Measurements from ENCODE around the gene BICC1. TPM values are rescaled to one million over a fixed set of nuclear protein-coding genes. Genes with fewer than 3 reads are reported as not detected.

BICC1 gene
- total RNA-seq, 2 experiments from 2014 or later: 0.14 TPM; not detected in 1

GRCh38 chr10:58667658-58668310, 155.1 kb downstream of the BICC1 start:
- Mint-ChIP-seq H3K27me3 (no peaks in the 10 kb centered on the region), H3K27ac (no peak overlapping the region), H3K36me3 (no peaks in the 10 kb centered on the region), H3K4me3 (no peak overlapping the region), H3K4me1 (peaks cover 7% of the 10 kb centered on the region), H3K9me3 (ENCODE audit: low read depth) (peaks cover 13% of the 10 kb centered on the region)
- no peak for ATAC-seq
- CTCF ChIA-PET: interaction anchor here (1.6 kb wide), 1 partner anchor 137 kb away, joined by 4 read pairs; no protein-coding TSS in a partner anchor
- DNase-seq: no peak

GRCh38 chr10:58672845-58673244, 160.2 kb downstream of the BICC1 start:
- Mint-ChIP-seq H3K4me3 (no peak overlapping the region), H3K27ac (no peak overlapping the region), H3K9me3 (ENCODE audit: low read depth) (peaks cover 3% of the 10 kb centered on the region), H3K36me3 (no peaks in the 10 kb centered on the region), H3K27me3 (no peaks in the 10 kb centered on the region), H3K4me1 (no peaks in the 10 kb centered on the region)
- DNase-seq: no peak
- CTCF ChIA-PET: no interaction called here
- no peak for ATAC-seq

DNA sequence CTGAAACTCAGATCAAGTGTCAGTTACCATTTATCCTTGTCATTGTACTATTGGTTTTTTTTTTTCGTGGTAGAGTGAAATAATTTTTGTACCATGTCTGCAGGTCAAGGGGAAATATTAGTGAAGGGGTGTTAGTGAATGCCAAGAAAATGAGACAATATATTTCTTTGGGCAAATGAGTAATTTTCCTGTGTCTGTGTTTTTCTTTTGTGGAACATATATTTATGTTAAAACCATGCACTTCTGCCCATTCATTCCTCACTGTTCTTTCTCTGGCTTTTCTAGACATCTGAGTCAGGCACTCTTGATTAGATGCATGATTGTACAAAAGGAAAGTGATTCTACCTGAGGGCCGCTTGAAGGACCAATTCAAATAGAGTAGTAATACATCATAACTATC, 161.6 kb downstream of the BICC1 start:
- DNase-seq: no peak
- CTCF ChIA-PET: no interaction called here
- ATAC-seq: no peak
- H3K27ac Mint-ChIP-seq: no peak overlapping the region
- peaks cover 3% of the 10 kb centered on the region for H3K9me3 Mint-ChIP-seq (ENCODE audit: low read depth)
- no peak overlapping the region for H3K4me3 Mint-ChIP-seq
- no peaks in the 10 kb centered on the region for H3K36me3 Mint-ChIP-seq
- H3K4me1 Mint-ChIP-seq: no peaks in the 10 kb centered on the region
- no peaks in the 10 kb centered on the region for H3K27me3 Mint-ChIP-seq

- Mint-ChIP-seq H3K4me3 (no peak overlapping the region), H3K9me3 (ENCODE audit: low read depth) (peaks cover 3% of the 10 kb centered on the region), H3K27me3 (no peaks in the 10 kb centered on the region), H3K4me1 (no peaks in the 10 kb centered on the region), H3K36me3 (no peaks in the 10 kb centered on the region), H3K27ac (no peak overlapping the region)
- ATAC-seq (no peak), DNase-seq (no peak)
- CTCF ChIA-PET: no interaction called here
Measured at GRCh38 chr10:58675321-58675720, 162.6 kb downstream of the BICC1 start.

- H3K9me3 Mint-ChIP-seq (ENCODE audit: low read depth): peaks cover 7% of the 10 kb centered on the region
- ATAC-seq (no peak), DNase-seq (no peak)
- CTCF ChIA-PET: no interaction called here
- H3K27ac Mint-ChIP-seq: no peak overlapping the region
- H3K4me3 Mint-ChIP-seq: no peak overlapping the region
- H3K36me3 Mint-ChIP-seq: no peaks in the 10 kb centered on the region
- no peaks in the 10 kb centered on the region for H3K27me3 Mint-ChIP-seq
- no peaks in the 10 kb centered on the region for H3K4me1 Mint-ChIP-seq
Measured at GRCh38 chr10:58691528-58691927, 178.9 kb downstream of the BICC1 start.

- no peaks in the 10 kb centered on the region for H3K36me3 Mint-ChIP-seq
- H3K4me1 Mint-ChIP-seq: no peaks in the 10 kb centered on the region
- H3K9me3 Mint-ChIP-seq (ENCODE audit: low read depth): peaks cover 7% of the 10 kb centered on the region
- ATAC-seq: no peak
- DNase-seq: no peak
- H3K4me3 Mint-ChIP-seq: no peak overlapping the region
- CTCF ChIA-PET: no interaction called here
- H3K27me3 Mint-ChIP-seq: no peaks in the 10 kb centered on the region
- no peak overlapping the region for H3K27ac Mint-ChIP-seq
Measured at GRCh38 chr10:58693919-58694318, 181.2 kb downstream of the BICC1 start.

GRCh38 chr10:58695022-58695421, 182.3 kb downstream of the BICC1 start:
- no peaks in the 10 kb centered on the region for H3K36me3 Mint-ChIP-seq
- no peak overlapping the region for H3K27ac Mint-ChIP-seq
- no peak for DNase-seq
- no peak overlapping the region for H3K4me3 Mint-ChIP-seq
- H3K4me1 Mint-ChIP-seq: no peaks in the 10 kb centered on the region
- peaks cover 7% of the 10 kb centered on the region for H3K9me3 Mint-ChIP-seq (ENCODE audit: low read depth)
- H3K27me3 Mint-ChIP-seq: no peaks in the 10 kb centered on the region
- CTCF ChIA-PET: no interaction called here
- ATAC-seq: no peak

DNA sequence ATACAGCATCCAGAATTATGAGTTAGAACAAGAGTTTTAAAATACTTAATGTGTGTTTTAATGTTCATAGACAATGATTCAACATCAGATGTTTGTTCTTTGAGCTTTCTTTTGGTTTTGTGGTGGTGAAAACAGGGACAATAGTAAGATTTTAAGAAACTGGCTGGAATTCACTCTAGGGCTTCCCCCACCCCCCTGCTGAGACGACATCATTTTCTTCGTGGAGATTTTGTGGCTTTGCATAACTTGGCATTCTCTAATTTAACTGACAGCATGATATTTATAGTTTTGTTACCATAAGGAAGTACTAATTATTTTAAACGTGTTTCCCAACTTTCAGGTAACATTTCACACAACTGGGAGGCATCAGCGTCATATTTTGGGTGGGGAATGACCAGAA, 184.1 kb downstream of the BICC1 start:
- Mint-ChIP-seq H3K9me3 (ENCODE audit: low read depth) (peaks cover 5% of the 10 kb centered on the region), H3K36me3 (no peaks in the 10 kb centered on the region), H3K27me3 (no peaks in the 10 kb centered on the region), H3K4me1 (no peaks in the 10 kb centered on the region), H3K27ac (no peak overlapping the region), H3K4me3 (no peak overlapping the region)
- no peak for DNase-seq
- no peak for ATAC-seq
- CTCF ChIA-PET: no interaction called here

DNA sequence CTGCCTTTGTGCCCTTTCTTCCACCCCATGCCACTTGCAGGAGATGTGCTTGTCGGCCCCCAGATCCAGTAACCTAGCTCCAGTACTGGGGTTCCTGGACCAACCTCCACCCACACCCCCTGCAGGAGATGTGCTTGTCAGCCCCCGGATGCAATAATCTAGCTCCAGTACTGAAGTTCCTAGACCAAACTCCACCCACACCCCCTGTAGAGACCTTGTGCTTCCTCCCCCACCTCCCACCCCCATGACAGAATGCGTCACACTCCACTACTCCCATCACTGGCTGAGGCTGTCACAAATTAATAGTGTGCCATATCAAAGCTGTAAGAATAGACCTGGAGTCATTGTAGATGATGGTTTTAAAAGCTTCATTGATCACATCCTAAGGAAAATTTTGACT, 185.0 kb downstream of the BICC1 start:
- Mint-ChIP-seq H3K4me3 (no peak overlapping the region), H3K27me3 (no peaks in the 10 kb centered on the region), H3K9me3 (ENCODE audit: low read depth) (peaks cover 2% of the 10 kb centered on the region), H3K36me3 (no peaks in the 10 kb centered on the region), H3K4me1 (no peaks in the 10 kb centered on the region), H3K27ac (no peak overlapping the region)
- CTCF ChIA-PET: no interaction called here
- DNase-seq: no peak
- ATAC-seq: no peak

DNA sequence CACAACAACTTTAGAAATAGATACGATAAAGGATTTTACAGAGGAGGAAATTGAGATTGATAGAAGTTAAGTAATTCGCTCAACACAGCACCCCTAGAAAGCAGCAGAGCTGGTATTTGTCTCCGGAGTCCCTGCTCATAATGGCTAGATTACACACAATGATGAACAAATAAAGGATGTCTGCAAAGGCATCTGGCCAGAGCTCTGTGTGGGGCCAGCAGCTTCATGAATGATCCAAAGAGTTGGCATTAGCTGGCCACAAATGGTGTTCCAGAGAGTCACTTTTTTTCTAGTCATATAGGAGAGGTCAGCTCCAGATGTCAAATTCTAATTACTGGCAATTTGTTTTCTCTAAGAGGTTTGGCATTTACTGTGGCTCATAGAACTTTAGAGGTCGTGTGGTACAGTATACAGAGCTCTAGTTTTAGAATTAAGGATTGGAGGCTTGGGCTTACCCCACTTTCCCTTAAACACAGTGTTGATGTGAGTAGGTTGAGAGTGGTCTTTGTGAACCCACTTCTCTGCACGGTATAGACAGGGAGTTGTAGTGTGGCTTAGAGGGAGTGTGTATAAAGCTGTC, 186.2 kb downstream of the BICC1 start:
- CTCF ChIA-PET: no interaction called here
- no peak overlapping the region for H3K4me3 Mint-ChIP-seq

DNA sequence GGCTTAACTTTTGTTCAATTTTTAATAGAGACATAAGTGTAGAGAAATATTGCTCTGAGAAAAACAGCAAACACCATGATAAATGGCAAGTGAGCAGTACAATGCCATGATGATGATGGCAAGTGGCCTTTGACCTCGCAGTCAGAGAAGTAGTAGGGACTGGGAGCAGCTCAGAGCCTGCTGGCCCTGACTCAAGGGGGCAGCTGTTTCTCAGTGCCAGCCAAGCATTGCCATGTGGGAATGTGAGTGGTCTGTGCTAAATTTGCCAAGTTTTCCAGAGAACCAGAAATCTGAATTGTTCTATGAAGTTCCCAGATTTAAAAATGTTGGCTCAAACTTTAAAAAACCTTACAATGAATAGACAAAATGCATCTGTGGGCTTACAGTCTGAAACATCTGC, 187.9 kb downstream of the BICC1 start:
- no peaks in the 10 kb centered on the region for H3K4me1 Mint-ChIP-seq
- no peak for ATAC-seq
- no peaks in the 10 kb centered on the region for H3K36me3 Mint-ChIP-seq
- no peaks in the 10 kb centered on the region for H3K9me3 Mint-ChIP-seq (ENCODE audit: low read depth)
- H3K27ac Mint-ChIP-seq: no peak overlapping the region
- DNase-seq: no peak
- CTCF ChIA-PET: no interaction called here
- no peaks in the 10 kb centered on the region for H3K27me3 Mint-ChIP-seq
- H3K4me3 Mint-ChIP-seq: no peak overlapping the region

More for the DNA sequence above, 186.2 kb downstream of the BICC1 start:
- Mint-ChIP-seq H3K36me3 (no peaks in the 10 kb centered on the region), H3K9me3 (ENCODE audit: low read depth) (peaks cover 2% of the 10 kb centered on the region), H3K4me1 (no peaks in the 10 kb centered on the region), H3K27ac (no peak overlapping the region), H3K27me3 (no peaks in the 10 kb centered on the region)
- no peak for DNase-seq
- ATAC-seq: no peak

GRCh38 chr10:58701405-58702135, 188.9 kb downstream of the BICC1 start:
- H3K4me1 Mint-ChIP-seq: no peaks in the 10 kb centered on the region
- DNase-seq: no peak
- no peaks in the 10 kb centered on the region for H3K27me3 Mint-ChIP-seq
- CTCF ChIA-PET: no interaction called here
- no peaks in the 10 kb centered on the region for H3K36me3 Mint-ChIP-seq
- ATAC-seq: no peak
- H3K4me3 Mint-ChIP-seq: no peak overlapping the region
- H3K9me3 Mint-ChIP-seq (ENCODE audit: low read depth): no peaks in the 10 kb centered on the region
- H3K27ac Mint-ChIP-seq: no peak overlapping the region

- Mint-ChIP-seq H3K36me3 (no peaks in the 10 kb centered on the region), H3K9me3 (ENCODE audit: low read depth) (peaks cover 7% of the 10 kb centered on the region), H3K4me3 (no peak overlapping the region), H3K27me3 (no peaks in the 10 kb centered on the region), H3K27ac (no peak overlapping the region), H3K4me1 (no peaks in the 10 kb centered on the region)
- CTCF ChIA-PET: no interaction called here
- no peak for ATAC-seq
- no peak for DNase-seq
Measured at GRCh38 chr10:58704226-58704625, 191.6 kb downstream of the BICC1 start.

DNA sequence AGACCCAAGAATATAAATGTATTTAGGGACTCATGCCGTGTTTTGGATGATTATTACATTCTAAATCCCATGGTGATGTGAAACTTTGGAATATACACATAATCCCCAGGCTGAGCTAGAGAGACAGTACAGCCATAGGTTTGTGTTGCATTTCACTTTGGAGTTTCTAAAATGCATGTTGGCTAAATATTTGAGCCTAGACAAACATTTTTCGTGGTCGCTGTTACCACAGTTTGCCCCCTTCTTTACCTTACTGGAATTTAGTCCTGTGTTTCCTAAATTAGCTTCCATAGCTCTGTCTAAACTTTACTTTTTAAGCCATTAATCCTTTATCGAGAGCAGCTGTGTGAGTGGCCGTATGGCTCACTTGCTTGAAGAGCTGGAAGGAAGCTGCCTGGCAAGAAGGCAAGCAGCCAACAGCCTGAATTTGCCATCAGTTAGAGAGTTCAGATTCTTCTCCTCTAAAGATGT, 192.0 kb downstream of the BICC1 start:
- ATAC-seq: no peak
- CTCF ChIA-PET: no interaction called here
- H3K27ac Mint-ChIP-seq: no peak overlapping the region
- H3K27me3 Mint-ChIP-seq: no peaks in the 10 kb centered on the region
- no peaks in the 10 kb centered on the region for H3K4me1 Mint-ChIP-seq
- no peak for DNase-seq
- H3K36me3 Mint-ChIP-seq: no peaks in the 10 kb centered on the region
- no peak overlapping the region for H3K4me3 Mint-ChIP-seq
- H3K9me3 Mint-ChIP-seq (ENCODE audit: low read depth): peaks cover 7% of the 10 kb centered on the region
